AG09309 (cell line): Measurements from ENCODE around the gene HSD3B7.
"Not testable (repeated sequence)": the region's sequence is repeated elsewhere in the genome, so short reads cannot be mapped to it uniquely, and the experiment has no call there.

Experiments
- DNase-seq: peaks from one replicate; pipeline ENCODE4 v3.0.0-alpha.2; 2010; ENCODE audit warnings: low read depth
- H3K4me3 ChIP-seq: 2 replicates; pipeline ENCODE4 v1.5.1; 2011; ENCODE audit warnings: mild to moderate bottlenecking, low read depth, low read length, moderate library complexity; ENCODE audit not compliant: control insufficient read depth
- CTCF ChIP-seq: IDR thresholded peaks from 2 replicates; pipeline ENCODE4 v1.5.1; 2011; ENCODE audit warnings: mild to moderate bottlenecking, low read depth, low read length, inconsistent platforms; ENCODE audit not compliant: insufficient read depth, control insufficient read depth; ENCODE audit errors: missing control alignments

Gene HSD3B7

GRCh38 chr16:31009120-31009519 is 24.1 kb downstream of the HSD3B7 start:
- no peak overlapping the region; the same call in 1 of the 2 replicates for H3K4me3 ChIP-seq
- no peak for TF ChIP-seq CTCF
- DNase-seq: no peak

- TF ChIP-seq CTCF: peak; percentile 16
- H3K4me3 ChIP-seq: peak overlapping the region; percentile 50
- no peak for DNase-seq
These were observed 25.0 kb downstream of the HSD3B7 start for GRCh38 chr16:31009894-31010584.

- TF ChIP-seq CTCF: no peak
- DNase-seq: no peak
- peak within 1 kb of the TSS; percentile 50 for H3K4me3 ChIP-seq
These were observed 25.7 kb downstream of the HSD3B7 start, which contains the start of gene STX1B for GRCh38 chr16:31010585-31011325. Gene STX1B, minus strand, starts transcription at chr16:31010638. Its CDS starts 242 bp downstream, at chr16:31010396.

GRCh38 chr16:31011815-31012214 is 26.8 kb downstream of the HSD3B7 start:
- DNase-seq: not testable (repeated sequence)

GRCh38 chr16:31013292-31013691 is 28.3 kb downstream of the HSD3B7 start:
- not testable (repeated sequence) for DNase-seq, H3K4me3 ChIP-seq

More at GRCh38 chr16:31011815-31012214, 26.8 kb downstream of the HSD3B7 start:
- H3K4me3 ChIP-seq: not testable (repeated sequence)

GRCh38 chr16:31016018-31016417 is 31.0 kb downstream of the HSD3B7 start:
- TF ChIP-seq CTCF: no peak
- no peak overlapping the region for H3K4me3 ChIP-seq
- no peak for DNase-seq

- not testable (repeated sequence) for H3K4me3 ChIP-seq, DNase-seq
These were observed 32.7 kb downstream of the HSD3B7 start for GRCh38 chr16:31017756-31018155.

GRCh38 chr16:31020536-31020935 is 35.5 kb downstream of the HSD3B7 start:
- no peak for DNase-seq
- no peak overlapping the region for H3K4me3 ChIP-seq
- no peak for TF ChIP-seq CTCF
